Measurements from ENCODE around the gene SPAG16.

SPAG16 gene

GRCh38 chr2:214031566-214031965, 747.3 kb downstream of the SPAG16 start:
- DNase-seq (ENCODE audit: low read depth), result no peak
- no peak overlapping the region for H3K4me3 ChIP-seq (ENCODE audit: low read depth, low read length)
- TF ChIP-seq, protein P1, sequence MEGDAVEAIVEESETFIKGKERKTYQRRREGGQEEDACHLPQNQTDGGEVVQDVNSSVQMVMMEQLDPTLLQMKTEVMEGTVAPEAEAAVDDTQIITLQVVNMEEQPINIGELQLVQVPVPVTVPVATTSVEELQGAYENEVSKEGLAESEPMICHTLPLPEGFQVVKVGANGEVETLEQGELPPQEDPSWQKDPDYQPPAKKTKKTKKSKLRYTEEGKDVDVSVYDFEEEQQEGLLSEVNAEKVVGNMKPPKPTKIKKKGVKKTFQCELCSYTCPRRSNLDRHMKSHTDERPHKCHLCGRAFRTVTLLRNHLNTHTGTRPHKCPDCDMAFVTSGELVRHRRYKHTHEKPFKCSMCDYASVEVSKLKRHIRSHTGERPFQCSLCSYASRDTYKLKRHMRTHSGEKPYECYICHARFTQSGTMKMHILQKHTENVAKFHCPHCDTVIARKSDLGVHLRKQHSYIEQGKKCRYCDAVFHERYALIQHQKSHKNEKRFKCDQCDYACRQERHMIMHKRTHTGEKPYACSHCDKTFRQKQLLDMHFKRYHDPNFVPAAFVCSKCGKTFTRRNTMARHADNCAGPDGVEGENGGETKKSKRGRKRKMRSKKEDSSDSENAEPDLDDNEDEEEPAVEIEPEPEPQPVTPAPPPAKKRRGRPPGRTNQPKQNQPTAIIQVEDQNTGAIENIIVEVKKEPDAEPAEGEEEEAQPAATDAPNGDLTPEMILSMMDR (IDR thresholded peaks at IDR 0.05; ENCODE audit: control insufficient read depth, extremely low read depth, insufficient read depth), result no peak

DNA sequence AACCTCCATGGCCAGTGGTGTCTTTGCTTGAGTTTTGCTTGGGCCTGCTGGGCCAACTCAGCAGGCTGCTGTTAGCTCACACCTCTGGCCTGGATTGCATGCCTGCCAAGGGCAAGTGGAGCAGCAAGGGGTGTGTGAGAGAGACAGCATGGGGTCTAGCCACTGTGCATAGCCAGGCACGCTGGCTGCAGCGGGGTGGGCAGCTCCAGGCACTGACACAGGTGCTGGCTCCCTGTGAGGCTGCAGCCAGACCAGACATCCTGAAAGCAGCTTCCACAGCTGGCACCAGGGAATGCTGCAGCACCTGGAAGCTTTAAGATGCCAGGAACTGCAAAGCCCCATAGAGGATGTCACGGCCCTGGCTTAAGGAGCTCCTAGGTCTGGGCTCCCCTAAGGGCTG, 750.2 kb downstream of the SPAG16 start:
- H3K4me3 ChIP-seq (ENCODE audit: low read depth, low read length), result no peak overlapping the region
- no peak for DNase-seq (ENCODE audit: low read depth)
- TF ChIP-seq, protein P1 (IDR thresholded peaks at IDR 0.05; ENCODE audit: control insufficient read depth, extremely low read depth, insufficient read depth), result no peak

GRCh38 chr2:214035091-214035852, 751.0 kb downstream of the SPAG16 start:
- no peak for DNase-seq (ENCODE audit: low read depth)
- TF ChIP-seq, protein P1 (IDR thresholded peaks at IDR 0.05; ENCODE audit: control insufficient read depth, extremely low read depth, insufficient read depth), result no peak
- H3K4me3 ChIP-seq (ENCODE audit: low read depth, low read length), result no peak overlapping the region

DNA sequence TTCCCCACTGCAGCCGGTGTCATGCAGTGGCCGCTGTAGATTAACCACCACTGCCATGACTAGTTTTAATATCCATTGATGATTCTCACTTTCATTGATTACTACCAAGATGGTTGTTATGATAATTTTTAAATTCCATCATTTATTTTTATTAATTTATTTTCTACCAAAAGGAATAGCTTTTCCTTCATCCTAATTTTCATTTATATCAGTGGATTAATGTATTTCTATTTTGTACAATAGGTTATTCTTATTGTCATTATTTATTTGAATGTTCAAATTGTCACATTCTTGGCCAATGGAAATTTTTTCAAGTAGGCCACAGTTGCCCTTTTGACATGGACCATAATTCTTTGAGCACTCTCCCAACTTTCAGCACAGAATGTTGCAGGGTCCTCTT, 751.7 kb downstream of the SPAG16 start:
- no peak overlapping the region for H3K4me3 ChIP-seq (ENCODE audit: low read depth, low read length)
- DNase-seq (ENCODE audit: low read depth), result no peak
- TF ChIP-seq, protein P1 (IDR thresholded peaks at IDR 0.05; ENCODE audit: control insufficient read depth, extremely low read depth, insufficient read depth), result no peak

DNA sequence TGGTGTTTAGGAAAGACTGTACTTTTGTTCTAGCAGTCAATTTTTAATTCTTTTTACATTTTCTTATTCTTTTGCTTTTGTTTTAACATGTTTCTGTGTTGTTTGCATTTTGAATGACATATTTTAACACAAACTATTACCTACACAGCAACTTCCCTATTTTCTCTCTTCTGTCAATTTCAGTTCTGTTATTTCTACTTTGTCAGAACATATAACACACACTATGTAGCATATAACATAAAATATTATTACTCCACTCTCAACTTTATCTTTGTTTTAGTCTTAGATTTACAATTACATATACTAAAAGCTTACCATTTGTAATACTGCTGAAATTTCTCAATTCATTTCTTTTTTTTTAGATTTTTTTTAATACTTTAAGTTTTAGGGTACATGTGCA, 753.9 kb downstream of the SPAG16 start:
- TF ChIP-seq, protein P1 (IDR thresholded peaks at IDR 0.05; ENCODE audit: control insufficient read depth, extremely low read depth, insufficient read depth), result no peak
- DNase-seq (ENCODE audit: low read depth), result no peak
- no peak overlapping the region for H3K4me3 ChIP-seq (ENCODE audit: low read depth, low read length)

DNA sequence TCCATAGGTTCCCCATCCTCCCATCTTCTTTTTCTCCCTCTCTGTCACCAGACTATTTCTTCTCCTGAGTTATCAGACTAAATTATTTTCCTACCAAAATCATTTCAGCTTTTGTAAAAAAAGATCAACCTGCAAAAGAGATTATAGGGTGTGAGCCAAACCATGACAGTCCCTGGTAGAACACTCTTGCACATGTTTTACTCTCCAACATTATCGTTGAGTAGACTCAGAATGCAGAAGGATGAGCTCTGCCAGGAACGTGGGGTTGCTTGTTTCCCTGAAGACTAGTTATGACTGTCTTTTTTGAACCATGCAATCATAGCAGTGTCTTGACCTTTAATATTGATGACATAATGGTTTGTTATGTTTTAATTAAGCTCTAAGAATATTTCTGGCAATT, 766.5 kb downstream of the SPAG16 start:
- no peak overlapping the region for H3K4me3 ChIP-seq (ENCODE audit: low read depth, low read length)
- TF ChIP-seq, protein P1 (IDR thresholded peaks at IDR 0.05; ENCODE audit: control insufficient read depth, extremely low read depth, insufficient read depth), result no peak
- DNase-seq (ENCODE audit: low read depth), result no peak

DNA sequence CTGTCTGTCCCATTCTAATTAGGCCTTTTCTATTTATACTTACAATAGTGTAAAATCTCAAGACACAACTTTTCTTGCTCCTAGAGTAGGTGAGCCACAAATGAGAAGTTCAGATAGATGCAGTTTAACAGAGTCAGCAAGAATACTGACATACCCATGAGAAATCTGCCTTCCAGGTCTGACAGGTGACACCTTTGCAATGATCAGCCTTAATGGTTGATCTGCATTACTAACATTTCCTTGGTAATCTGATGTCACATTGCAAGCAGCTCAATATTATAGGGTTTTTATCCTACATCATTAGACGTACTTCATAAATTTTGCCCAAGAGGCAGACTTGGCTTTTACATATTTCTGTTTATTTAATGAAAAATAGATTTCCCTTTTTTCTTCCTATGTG, 767.3 kb downstream of the SPAG16 start:
- TF ChIP-seq, protein P1 (IDR thresholded peaks at IDR 0.05; ENCODE audit: control insufficient read depth, extremely low read depth, insufficient read depth), result no peak
- H3K4me3 ChIP-seq (ENCODE audit: low read depth, low read length), result no peak overlapping the region
- no peak for DNase-seq (ENCODE audit: low read depth)

Data from LNCaP clone FGC (cell line).